CD14-positive monocyte (primary cell): ENCODE data around the gene DCTN2. TPM values are rescaled to one million over a fixed set of nuclear protein-coding genes. Genes with fewer than 3 reads are reported as not detected.

Experiments used
- DNase-seq, 3 donors: peaks; one replicate each; pipeline ENCODE4 v3.0.0-alpha.2; 2011 to 2022
- H2AFZ ChIP-seq: 2 replicates; pipeline ENCODE4 v1.6.0; 2012; ENCODE audit warnings: mild to moderate bottlenecking, low read depth, low read length, inconsistent platforms; ENCODE audit not compliant: insufficient read depth, poor library complexity, severe bottlenecking
- H3K27ac ChIP-seq, 2 donors: 1 replicate in 1 of 2; 2 replicates in 1 of 2; pipeline ENCODE4 v1.5.1; 2012 to 2013; ENCODE audit warnings: low read length in 2 of 2, control low read depth in 1 of 2, inconsistent platforms in 1 of 2, low read depth in 1 of 2, mild to moderate bottlenecking in 1 of 2
- H3K27me3 ChIP-seq, 2 donors: one replicate each; pipeline versions ENCODE4 v1.6.0 to v1.6.1; 2011 to 2013; ENCODE audit warnings: low read length in 2 of 2; ENCODE audit not compliant: control insufficient read depth in 2 of 2, insufficient read depth in 2 of 2
- H3K36me3 ChIP-seq, 2 donors: replicated peaks in 1 of 2; 1 replicate in 1 of 2; 2 replicates in 1 of 2; pipeline versions ENCODE4 v1.5.1 to v1.6.1; 2012 to 2013; ENCODE audit warnings: low read length in 2 of 2, control low read depth in 1 of 2, inconsistent platforms in 1 of 2, mild to moderate bottlenecking in 1 of 2; ENCODE audit not compliant: insufficient read depth in 2 of 2, control insufficient read depth in 1 of 2
- H3K4me1 ChIP-seq, 2 donors: 1 replicate in 1 of 2; 2 replicates in 1 of 2; pipeline versions ENCODE4 v1.5.1 to v1.6.1; 2012 to 2013; ENCODE audit warnings: low read length in 2 of 2, control low read depth in 1 of 2, inconsistent platforms in 1 of 2, mild to moderate bottlenecking in 1 of 2, moderate library complexity in 1 of 2; ENCODE audit not compliant: insufficient read depth in 2 of 2, control insufficient read depth in 1 of 2
- H3K4me2 ChIP-seq: replicated peaks from 2 replicates; pipeline ENCODE3; 2012; ENCODE audit warnings: low read length, moderate library complexity, mild to moderate bottlenecking; ENCODE audit not compliant: poor library complexity, severe bottlenecking; ENCODE audit errors: extremely low read depth
- H3K4me3 ChIP-seq, 3 experiments: fragments of 200-600 bp in 1 of 3; sonication (generic) in 1 of 3; replicated peaks in 1 of 3; 1 replicate in 2 of 3; 2 replicates in 1 of 3; pipeline ENCODE4 v1.5.1; 2011 to 2013; ENCODE audit warnings: low read length in 3 of 3, mild to moderate bottlenecking in 3 of 3, control low read depth in 2 of 3, low read depth in 2 of 3, inconsistent platforms in 1 of 3, moderate library complexity in 1 of 3
- H3K79me2 ChIP-seq: 2 replicates; pipeline ENCODE4 v1.6.0; 2012; ENCODE audit warnings: mild to moderate bottlenecking, control low read depth, inconsistent platforms, low read length, moderate library complexity; ENCODE audit not compliant: insufficient read depth
- H3K9ac ChIP-seq: 2 replicates; pipeline ENCODE4 v1.6.0; 2017; ENCODE audit warnings: low read length, mild to moderate bottlenecking; ENCODE audit not compliant: insufficient read depth, poor library complexity, severe bottlenecking
- H3K9me3 ChIP-seq, 2 donors: replicated peaks in 1 of 2; 1 replicate in 1 of 2; 2 replicates in 1 of 2; pipeline versions ENCODE4 v1.5.1 to v1.6.1; 2012 to 2013; ENCODE audit warnings: low read length in 2 of 2, control low read depth in 1 of 2; ENCODE audit not compliant: control insufficient read depth in 1 of 2, insufficient read depth in 1 of 2
- H4K20me1 ChIP-seq: 2 replicates; pipeline ENCODE4 v1.6.0; 2012; ENCODE audit warnings: mild to moderate bottlenecking, low read length, control low read depth, moderate library complexity; ENCODE audit not compliant: insufficient read depth
- H3K27ac Mint-ChIP-seq, 7 donors: one replicate each; pipeline ENCODE4 v1.8.0; 2020; ENCODE audit warnings: mild to moderate bottlenecking in 7 of 7, mixed read lengths in 7 of 7, moderate library complexity in 6 of 7, inconsistent platforms in 2 of 7
- H3K27me3 Mint-ChIP-seq, 3 donors: one replicate each; pipeline ENCODE4 v1.8.0; 2021 to 2022; ENCODE audit warnings: low read depth in 3 of 3, mild to moderate bottlenecking in 3 of 3, mixed read lengths in 3 of 3, moderate library complexity in 3 of 3, inconsistent platforms in 1 of 3
- H3K36me3 Mint-ChIP-seq, 2 donors: one replicate each; pipeline ENCODE4 v1.8.0; 2020; ENCODE audit warnings: mixed read lengths in 2 of 2, inconsistent platforms in 1 of 2, mild to moderate bottlenecking in 1 of 2
- H3K4me1 Mint-ChIP-seq: one replicate; pipeline ENCODE4 v1.8.0; 2020; ENCODE audit warnings: mild to moderate bottlenecking, mixed read lengths
- H3K4me3 Mint-ChIP-seq, 2 donors: one replicate each; pipeline ENCODE4 v1.8.0; 2020; ENCODE audit warnings: mild to moderate bottlenecking in 2 of 2, mixed read lengths in 2 of 2, moderate library complexity in 1 of 2
- H3K9me3 Mint-ChIP-seq, 7 donors: one replicate each; pipeline ENCODE4 v1.8.0; 2020 to 2022; ENCODE audit warnings: mixed read lengths in 7 of 7, mild to moderate bottlenecking in 6 of 7, moderate library complexity in 6 of 7, inconsistent platforms in 2 of 7
- CTCF ChIP-seq: fragments of 200-600 bp; IDR thresholded peaks from one replicate; pipeline ENCODE4 v1.8.0; 2022; ENCODE audit warnings: antibody characterized with exemption, mild to moderate bottlenecking
- WGBS: methylation state at CpG from one replicate; pipeline ENCODE4 v1.1.5; 2013; ENCODE audit warnings: missing lambda C conversion rate; ENCODE audit not compliant: insufficient coverage; 5-methylcytosine and 5-hydroxymethylcytosine counted together
- intact Hi-C, 2 donors: fragments of 100-400 bp; cut with micrococcal nuclease; formaldehyde crosslinking; loops; one replicate each; pipeline versions ENCODE4 v1.15.0 to v1.15.1; 2023
- polyA plus RNA-seq, 3 donors: library from polyadenylated mRNA; depleted of rRNA in 1 of 3; unstranded in 2 of 3; stranded (reverse) in 1 of 3; fragments of 300-500 nt in 2 of 3; fragments of >200 nt in 1 of 3; fragmentation: Illumina TruSeq in 2 of 3; gene quantifications; 1 replicate in 2 of 3; 2 replicates in 1 of 3; pipeline ENCODE4 v1.2.3, GENCODE V29; 2012 to 2021

The DCTN2 gene
- polyA plus RNA-seq, 3 donors = 72.8 to 94.5 (median 82.2) TPM

DNA sequence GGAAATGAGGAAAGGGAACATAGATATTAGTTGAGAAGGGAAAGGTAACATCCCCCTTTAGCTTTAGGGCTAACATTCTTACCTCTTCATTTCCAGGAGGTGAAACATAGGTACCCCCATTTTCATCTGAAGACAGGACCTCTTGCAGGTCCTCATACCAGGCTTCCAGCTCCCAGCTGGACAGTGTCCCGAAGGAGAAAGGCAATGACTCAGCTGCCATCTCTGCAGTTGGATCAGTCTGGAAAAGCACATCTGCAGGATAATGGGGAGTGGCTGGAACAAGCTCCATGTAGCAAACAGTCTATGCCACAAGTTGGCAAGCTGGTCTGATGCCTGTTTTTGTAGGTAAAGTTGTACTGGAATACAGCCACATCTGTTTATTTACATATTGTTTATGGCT lies 29.8 kb downstream of the DCTN2 start:
- Mint-ChIP-seq H3K4me3 (peak overlapping the region in 1 of 2 donors; percentile 47), H3K9me3 (peaks cover 0 to 2% (median 0%) of the 10 kb centered on the region in 7 donors), H3K36me3 (peaks cover 66 to 67% of the 10 kb centered on the region in 2 donors), H3K4me1 (peaks cover 33% of the 10 kb centered on the region), H3K27me3 (peaks cover 0 to 1% (median 0%) of the 10 kb centered on the region in 3 donors), H3K27ac (peak overlapping the region in 4 of 7 donors; percentile 22 to 80 (median 66))
- Histone ChIP-seq H3K27me3 (no peaks in the 10 kb centered on the region), H3K9ac (no peak overlapping the region), H3K9me3 (no peaks in the 10 kb centered on the region), H2AFZ (no peak overlapping the region), H3K4me3 (no peak overlapping the region), H3K36me3 (peaks cover 55 to 61% of the 10 kb centered on the region in 2 donors), H3K79me2 (peaks cover 38% of the 10 kb centered on the region), H3K4me1 (peaks cover 33 to 35% of the 10 kb centered on the region in 2 donors), H3K27ac (no peak overlapping the region), H3K4me2 (no peak overlapping the region), H4K20me1 (peaks cover 58% of the 10 kb centered on the region)
- 80% methylated on average over 1 of the region's 1 CpG for WGBS
- intact Hi-C loops = no loop called here
- no peak for DNase-seq
- TF ChIP-seq CTCF = no peak

DNA sequence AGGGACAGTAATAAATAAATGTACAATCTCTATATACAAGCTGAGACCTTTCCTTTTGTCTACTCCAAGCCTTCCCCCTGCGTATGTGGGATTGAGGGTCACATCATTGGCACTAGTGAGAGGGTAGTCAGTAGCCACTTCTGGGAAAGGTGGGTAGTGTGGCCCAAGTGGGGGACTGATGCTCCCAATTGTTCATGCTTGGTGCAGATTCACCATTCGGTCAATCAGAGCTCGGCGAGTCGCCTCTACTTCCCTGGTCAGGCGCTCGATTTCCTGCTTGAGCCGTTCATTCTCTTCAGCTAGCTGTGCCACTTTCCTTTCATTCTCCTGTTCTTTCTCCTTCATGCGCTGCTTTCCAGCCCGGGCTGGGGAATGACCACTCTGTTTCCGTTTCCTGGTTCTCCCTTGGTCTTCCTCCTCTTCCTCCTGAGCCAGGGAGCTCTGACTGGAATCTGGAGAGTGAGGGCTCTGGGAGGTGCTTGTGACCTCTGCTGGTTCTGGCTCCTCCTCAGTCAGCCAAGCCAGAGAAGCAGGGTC lies 30.3 kb downstream of the DCTN2 start:
- H3K4me3 ChIP-seq = no peak overlapping the region
- no peak for TF ChIP-seq CTCF
- peaks cover 28% of the 10 kb centered on the region for H3K4me1 Mint-ChIP-seq
- peaks cover 58% of the 10 kb centered on the region for H4K20me1 ChIP-seq
- H3K27ac Mint-ChIP-seq = peak overlapping the region in 5 of 7 donors; percentile 22 to 80 (median 57)
- peaks cover 71 to 72% of the 10 kb centered on the region in 2 donors for H3K36me3 Mint-ChIP-seq
- H3K4me1 ChIP-seq = peaks cover 28 to 30% of the 10 kb centered on the region in 2 donors
- peaks cover 0 to 2% (median 0%) of the 10 kb centered on the region in 7 donors for H3K9me3 Mint-ChIP-seq
- no peaks in the 10 kb centered on the region for H3K27me3 ChIP-seq
- 92% methylated on average over 7 of the region's 11 CpGs for WGBS
- H3K9me3 ChIP-seq = no peaks in the 10 kb centered on the region
- H3K27me3 Mint-ChIP-seq = peaks cover 0 to 1% (median 0%) of the 10 kb centered on the region in 3 donors
- H3K9ac ChIP-seq = no peak overlapping the region
- peak overlapping the region in 1 of 2 donors; percentile 56 for H3K27ac ChIP-seq
- no peak overlapping the region for H2AFZ ChIP-seq
- H3K4me2 ChIP-seq = no peak overlapping the region
- intact Hi-C loops = no loop called here
- peak overlapping the region in 1 of 2 donors; percentile 47 for H3K4me3 Mint-ChIP-seq
- peaks cover 38% of the 10 kb centered on the region for H3K79me2 ChIP-seq
- peaks cover 60 to 66% of the 10 kb centered on the region in 2 donors for H3K36me3 ChIP-seq
- DNase-seq = no peak
